ENCODE results near the gene OVOL2.
"Not testable (repeated sequence)": the region's sequence is repeated elsewhere in the genome, so short reads cannot be mapped to it uniquely, and the experiment has no call there.

OVOL2 gene

DNA sequence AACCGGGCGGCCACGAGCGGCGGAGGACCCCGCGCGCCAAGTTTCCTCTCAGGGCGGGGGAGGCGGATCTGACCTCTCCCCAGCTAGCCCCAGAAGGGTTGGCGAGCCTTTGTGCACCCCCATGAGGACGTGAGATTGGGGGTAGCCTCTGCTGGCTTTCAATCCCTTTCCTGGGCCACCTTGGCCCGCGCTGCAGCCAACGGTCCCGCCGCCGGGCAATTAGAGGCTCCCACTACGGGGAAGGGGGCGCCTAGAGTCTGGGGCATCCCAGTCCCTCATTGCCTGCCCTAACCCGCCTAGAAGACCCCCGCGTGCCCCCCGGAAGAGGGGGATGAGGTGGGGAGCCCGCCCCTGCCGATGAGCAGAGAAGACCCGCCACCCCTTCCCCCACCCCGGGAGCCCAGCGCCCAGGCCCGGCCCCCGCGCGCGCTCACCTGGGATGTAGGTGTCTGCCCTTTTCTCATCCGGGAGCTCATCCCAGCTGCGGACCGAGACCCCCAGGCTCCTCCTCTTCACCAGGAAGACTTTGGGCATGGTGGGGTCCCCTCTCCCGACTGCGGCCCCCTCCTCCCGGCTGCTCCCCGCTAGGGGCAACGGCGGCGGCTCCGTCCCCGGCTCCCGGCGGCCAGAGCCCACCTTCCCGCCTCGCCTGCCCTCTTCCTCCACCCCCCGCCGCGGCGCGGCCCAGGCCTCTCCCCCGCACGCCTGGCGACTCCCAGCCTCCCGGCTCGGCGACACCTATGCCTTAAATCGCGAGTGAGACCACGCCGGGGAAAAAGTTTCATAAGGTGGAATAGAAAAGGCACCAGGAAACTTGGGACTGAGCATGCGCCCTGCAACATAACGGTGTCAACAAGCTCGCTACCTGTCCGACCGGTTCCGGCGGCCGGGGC, at the start of gene OVOL2:
Gene OVOL2, minus strand, starts transcription at position 816 of the 893 bp plus-strand sequence. Its CDS starts 282 bp downstream, at position 534.
- in situ Hi-C loops (cut with MboI; ENCODE audit: low sequenced_read_pairs): no loop called here

DNA sequence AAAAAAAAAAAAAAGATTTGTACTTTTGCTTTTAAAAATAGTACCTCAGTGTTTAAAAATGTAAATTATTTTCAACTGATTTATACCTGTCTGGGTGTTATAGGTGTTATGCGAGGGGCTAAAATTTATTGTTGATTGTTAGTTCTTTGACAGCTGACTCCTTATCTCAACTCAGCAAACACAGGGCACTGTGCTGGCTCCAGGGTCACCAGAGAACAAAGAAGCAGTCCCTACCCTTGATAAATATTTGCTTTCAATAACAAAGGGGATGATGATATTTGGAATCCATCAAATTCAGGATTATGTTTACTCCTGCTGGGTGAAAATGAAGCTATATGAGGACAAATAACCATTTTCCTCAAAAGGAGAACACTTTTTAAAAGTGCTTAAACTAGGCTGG, 45.8 kb upstream of the OVOL2 start:
- in situ Hi-C loops (cut with MboI; ENCODE audit: low sequenced_read_pairs): no loop called here

DNA sequence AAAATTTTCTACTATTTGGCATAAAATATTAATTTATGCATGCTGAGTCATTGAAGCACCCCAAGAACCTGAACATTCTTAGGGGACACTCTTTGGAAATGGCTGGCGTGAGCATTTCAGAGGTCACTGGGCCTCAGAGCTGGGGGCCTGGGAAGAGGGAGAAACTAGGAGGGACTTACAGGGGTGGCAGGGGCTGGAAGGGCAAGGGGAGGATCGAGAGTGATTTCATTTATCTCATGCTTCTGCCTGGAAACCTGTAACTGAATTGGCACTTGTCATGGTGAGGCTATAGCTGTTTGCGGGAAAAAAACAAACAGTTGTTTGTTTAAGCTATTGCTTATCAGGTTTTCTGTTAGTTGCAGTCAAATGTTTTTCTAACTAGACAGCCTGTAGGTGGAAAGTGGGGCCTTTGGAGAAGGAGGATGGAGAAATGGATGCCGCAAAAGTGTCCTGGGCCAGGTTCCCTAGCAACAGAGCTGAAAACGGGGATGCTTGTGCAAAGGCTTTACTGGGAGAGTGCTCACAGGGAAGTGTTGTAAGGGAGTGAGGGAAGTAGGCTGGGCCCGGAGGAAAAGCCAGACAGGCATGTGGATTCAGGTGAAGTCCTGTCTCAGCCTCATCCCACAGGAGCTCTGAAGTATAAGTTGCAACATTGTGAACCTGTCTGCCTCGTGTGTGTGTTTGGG, 43.6 kb upstream of the OVOL2 start:
- in situ Hi-C loops (cut with MboI; ENCODE audit: low sequenced_read_pairs): no loop called here

GRCh38 chr20:18100569-18100968, 42.9 kb upstream of the OVOL2 start:
- in situ Hi-C loops (cut with MboI; ENCODE audit: low sequenced_read_pairs): not testable (repeated sequence)

- in situ Hi-C loops (cut with MboI; ENCODE audit: low sequenced_read_pairs): no loop called here
Observed at GRCh38 chr20:18094191-18094590, 36.5 kb upstream of the OVOL2 start.

DNA sequence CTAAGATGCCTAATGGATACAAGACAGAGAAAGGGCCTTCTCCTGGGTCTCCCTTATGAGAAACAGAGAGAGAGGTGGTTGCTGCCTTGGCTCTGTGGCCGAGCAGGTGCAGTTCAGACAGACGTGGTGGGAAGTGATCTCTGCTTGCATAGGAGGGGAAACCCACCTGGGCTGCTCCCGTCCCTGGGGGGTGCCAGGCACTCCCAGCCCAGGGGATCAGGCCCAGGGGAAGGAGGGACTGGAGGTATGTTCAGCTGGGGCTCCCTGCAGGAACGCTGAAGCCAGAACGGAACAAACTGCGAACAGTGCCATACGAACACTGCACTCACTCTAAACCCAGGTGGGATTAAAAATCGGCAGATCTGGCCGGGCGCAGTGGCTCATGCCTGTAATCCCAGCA, 35.7 kb upstream of the OVOL2 start:
- in situ Hi-C loops (cut with MboI; ENCODE audit: low sequenced_read_pairs): no loop called here

- in situ Hi-C loops (cut with MboI; ENCODE audit: low sequenced_read_pairs): no loop called here
Observed at GRCh38 chr20:18092890-18093289, 35.2 kb upstream of the OVOL2 start.

DNA sequence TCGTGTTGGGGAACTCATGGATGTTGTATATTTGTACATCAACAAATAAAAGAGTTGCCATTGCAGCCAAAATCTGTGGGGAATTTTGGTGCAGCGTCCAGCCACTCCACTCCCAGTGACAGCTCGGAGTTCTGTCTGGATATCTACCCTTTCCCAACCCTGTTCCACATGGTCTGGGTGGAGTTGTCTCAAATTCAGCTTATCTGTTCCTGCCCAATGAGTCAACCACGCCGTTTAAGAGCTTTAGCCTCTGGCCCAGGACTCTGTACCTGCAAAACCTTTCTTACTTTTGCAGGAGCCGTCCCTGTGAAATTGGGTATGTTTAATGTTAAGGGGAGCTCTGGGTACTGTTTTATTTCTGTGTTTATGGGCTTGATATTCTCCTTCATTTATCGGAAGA, 33.9 kb upstream of the OVOL2 start:
- in situ Hi-C loops (cut with MboI; ENCODE audit: low sequenced_read_pairs): no loop called here

DNA sequence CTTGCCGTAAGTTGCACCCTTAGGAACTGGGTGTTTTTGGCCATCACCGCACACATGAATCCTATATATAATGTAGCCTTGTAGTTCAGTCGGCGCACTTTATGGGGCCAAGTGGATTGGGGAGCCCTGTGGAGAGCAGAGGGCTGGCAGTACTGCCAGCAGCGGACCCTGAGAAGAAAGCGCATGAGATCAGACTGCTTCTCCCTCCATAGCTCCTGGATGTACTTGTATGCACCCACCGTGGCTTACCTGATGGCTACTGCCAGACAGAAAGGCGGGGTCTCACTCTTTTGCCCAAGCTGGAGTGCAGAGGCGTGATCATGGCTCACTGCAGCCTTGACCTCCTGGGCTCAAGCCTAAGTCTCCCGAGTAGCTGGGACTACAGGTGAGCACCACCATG, 32.8 kb upstream of the OVOL2 start:
- in situ Hi-C loops (cut with MboI; ENCODE audit: low sequenced_read_pairs): no loop called here

DNA sequence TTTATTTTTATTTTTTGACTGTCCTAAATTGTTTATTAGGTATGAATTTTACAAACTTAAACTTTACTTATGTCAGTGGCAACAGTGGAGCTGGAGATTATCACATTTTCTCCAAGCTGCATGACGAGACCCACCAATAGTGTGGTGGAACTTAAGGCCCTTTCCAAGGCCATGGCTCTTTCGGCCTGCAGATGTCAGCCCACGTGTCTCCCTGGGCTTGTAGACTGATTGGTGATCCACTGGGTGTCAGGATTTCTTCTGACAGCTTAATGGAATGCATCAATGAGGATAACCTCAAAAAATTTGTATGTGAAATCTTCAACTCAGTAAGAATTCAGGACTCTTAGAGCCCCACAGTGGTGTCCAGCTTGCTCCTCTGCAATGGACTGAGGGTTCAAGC, 32.3 kb upstream of the OVOL2 start:
- in situ Hi-C loops (cut with MboI; ENCODE audit: low sequenced_read_pairs): no loop called here

- in situ Hi-C loops (cut with MboI; ENCODE audit: low sequenced_read_pairs): not testable (repeated sequence)
Observed at GRCh38 chr20:18088841-18089240, 31.1 kb upstream of the OVOL2 start.

DNA sequence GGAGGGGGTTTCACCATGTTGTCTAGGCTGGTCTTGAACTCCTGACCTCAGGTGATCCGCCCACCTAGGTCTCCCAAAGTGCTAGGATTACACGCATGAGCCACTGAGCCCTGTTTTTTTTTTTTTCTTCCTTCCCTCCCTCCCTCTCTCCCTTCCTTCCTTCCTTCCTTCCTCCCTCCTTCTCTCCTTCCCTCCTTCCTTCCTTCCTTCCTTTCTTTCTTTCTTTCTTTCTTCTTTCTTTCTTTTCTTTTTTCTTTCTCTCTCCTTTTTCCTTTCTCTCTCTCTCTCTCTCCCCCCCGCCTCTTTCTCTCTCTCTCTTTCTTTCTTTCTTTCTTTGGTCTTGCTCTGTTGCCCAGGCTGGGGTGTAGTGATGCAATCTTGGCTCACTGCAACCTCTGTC, 30.6 kb upstream of the OVOL2 start:
- in situ Hi-C loops (cut with MboI; ENCODE audit: low sequenced_read_pairs): not testable (repeated sequence)

DNA sequence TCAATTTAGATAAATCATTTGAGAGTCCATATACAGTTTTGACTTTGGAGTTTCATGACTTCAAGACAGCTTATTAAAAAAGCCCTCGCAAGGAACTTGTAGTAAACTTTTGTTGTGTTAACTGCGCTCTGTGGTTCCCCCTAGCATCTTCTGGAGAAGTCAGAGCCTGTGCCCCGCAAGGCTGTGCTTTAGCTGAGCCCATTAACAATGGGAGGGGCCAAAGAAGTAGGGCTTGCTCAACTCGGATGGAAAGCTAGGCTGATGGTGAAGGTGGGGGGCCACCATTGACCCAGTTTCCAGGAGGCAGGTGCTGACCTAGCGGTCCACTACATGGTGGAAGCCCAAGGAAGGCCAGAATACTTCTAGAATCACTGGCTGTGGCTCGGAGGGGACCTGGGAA, 29.3 kb upstream of the OVOL2 start:
- in situ Hi-C loops (cut with MboI; ENCODE audit: low sequenced_read_pairs): no loop called here

DNA sequence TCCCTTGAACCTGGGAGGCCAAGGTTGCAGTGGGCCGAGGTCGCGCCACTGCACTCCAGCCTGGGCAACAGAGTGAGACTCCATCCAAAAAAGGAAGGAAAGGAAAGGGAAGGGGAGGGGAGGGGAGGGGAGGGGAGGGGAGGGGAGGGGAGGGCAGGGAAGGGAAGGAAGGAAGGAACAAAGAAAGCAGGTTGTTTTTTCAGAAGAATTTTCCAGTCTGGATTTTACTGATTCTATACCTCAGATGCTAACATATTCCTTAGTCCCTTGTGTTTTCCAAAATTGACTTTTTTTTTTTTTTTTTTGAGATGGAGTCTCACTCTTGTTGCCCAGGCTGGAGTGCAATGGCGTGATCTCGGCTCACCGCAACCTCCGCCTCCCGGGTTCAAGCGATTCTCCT, 23.1 kb upstream of the OVOL2 start:
- in situ Hi-C loops (cut with MboI; ENCODE audit: low sequenced_read_pairs): not testable (repeated sequence)

- in situ Hi-C loops (cut with MboI; ENCODE audit: low sequenced_read_pairs): no loop called here
Observed at GRCh38 chr20:18079756-18080353, 22.1 kb upstream of the OVOL2 start.

DNA sequence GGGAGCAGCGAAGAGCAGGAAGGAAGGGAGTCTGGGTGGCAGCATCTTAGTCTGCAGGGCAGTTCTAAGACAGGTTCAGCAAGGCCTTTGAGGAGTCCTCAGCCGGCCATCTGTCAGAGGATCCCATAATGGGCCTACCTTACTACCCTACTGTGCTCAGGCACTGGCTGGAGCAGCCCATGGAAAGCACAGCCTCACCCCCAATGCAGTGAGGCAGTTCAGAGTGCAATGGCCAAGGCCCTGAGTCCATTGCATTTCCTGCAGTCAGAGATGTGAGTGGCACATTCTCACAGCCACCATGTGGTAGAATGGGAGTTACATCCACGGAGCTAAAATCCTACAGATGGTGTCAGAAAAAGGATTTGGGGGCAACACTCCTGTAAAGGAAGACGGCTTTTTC, 19.4 kb upstream of the OVOL2 start:
- in situ Hi-C loops (cut with MboI; ENCODE audit: low sequenced_read_pairs): no loop called here

GRCh38 chr20:18072532-18072931, 14.8 kb upstream of the OVOL2 start:
- in situ Hi-C loops (cut with MboI; ENCODE audit: low sequenced_read_pairs): no loop called here

DNA sequence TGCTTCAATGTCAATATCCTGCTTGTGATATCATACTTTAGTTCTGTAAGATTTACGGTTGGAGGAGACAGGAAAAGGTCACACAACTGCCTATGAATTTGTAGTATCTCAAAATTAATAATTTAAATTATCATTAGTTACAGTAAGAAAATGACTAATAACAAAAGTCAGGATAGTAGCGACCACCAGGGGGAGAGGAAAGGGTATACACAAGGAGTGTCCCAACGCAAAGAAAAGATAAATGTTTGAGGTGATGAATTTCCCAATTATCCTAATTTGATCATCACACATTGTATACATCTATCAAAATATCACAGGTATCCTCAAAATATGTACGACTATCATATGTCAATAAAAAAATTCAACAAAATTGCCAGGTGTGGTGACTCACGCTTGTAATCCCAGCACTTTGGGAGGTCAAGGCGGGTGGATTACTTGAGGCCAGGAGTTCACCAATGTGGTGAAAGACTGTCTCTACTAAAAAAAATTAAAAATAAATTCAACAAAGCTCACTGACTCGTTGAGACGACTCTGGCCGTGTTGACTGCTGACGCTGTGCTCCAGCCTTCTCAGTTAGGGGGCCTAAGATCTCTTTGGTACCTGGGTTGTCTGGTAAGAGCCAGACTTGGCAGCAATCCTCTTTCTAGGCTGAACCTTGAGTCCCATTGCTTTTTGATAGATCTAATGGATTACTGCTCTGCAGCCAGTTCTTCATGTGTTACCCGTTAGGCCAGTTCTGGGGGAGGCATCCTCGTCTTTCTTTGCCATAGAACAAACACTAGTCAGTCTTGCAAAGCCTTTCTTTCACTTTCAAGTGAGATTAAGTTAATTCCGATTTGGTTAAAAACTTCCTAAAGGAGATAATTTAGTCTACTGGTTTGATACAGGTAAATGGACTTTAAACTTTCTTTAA, 9.0 kb upstream of the OVOL2 start:
- in situ Hi-C loops (cut with MboI; ENCODE audit: low sequenced_read_pairs): no loop called here

- in situ Hi-C loops (cut with MboI; ENCODE audit: low sequenced_read_pairs): no loop called here
Observed at GRCh38 chr20:18063676-18064075, 6.0 kb upstream of the OVOL2 start.

GRCh38 chr20:18059603-18060002, 1.9 kb upstream of the OVOL2 start:
- in situ Hi-C loops (cut with MboI; ENCODE audit: low sequenced_read_pairs): no loop called here
